Activated T-cell treated with anti-CD3 and anti-CD28 coated beads, Interleukin-2, amount 50 U/mL, for 48 hours (primary cell): ENCODE data around the gene SMYD3.

ENCODE experiments used
- DNase-seq, 2 experiments: peaks; one replicate each; pipeline ENCODE4 v3.0.0-alpha.2; 2020

The SMYD3 gene

GRCh38 chr1:245932302-245932972 lies 574.6 kb downstream of the SMYD3 start:
- no peak for DNase-seq

- no peak for DNase-seq
These were observed 575.6 kb downstream of the SMYD3 start for GRCh38 chr1:245931450-245931849.

GRCh38 chr1:245929224-245929623 lies 577.9 kb downstream of the SMYD3 start:
- DNase-seq, result no peak

GRCh38 chr1:245926888-245927287 lies 580.2 kb downstream of the SMYD3 start:
- no peak for DNase-seq

- no peak for DNase-seq
These were observed 583.9 kb downstream of the SMYD3 start for GRCh38 chr1:245923215-245923614.

GRCh38 chr1:245921417-245921816 lies 585.7 kb downstream of the SMYD3 start:
- no peak for DNase-seq

GRCh38 chr1:245917403-245917802 lies 589.7 kb downstream of the SMYD3 start:
- no peak for DNase-seq

GRCh38 chr1:245915841-245916240 lies 591.2 kb downstream of the SMYD3 start:
- DNase-seq, result no peak

- no peak for DNase-seq
These were observed 591.7 kb downstream of the SMYD3 start for GRCh38 chr1:245915406-245915805.

- no peak for DNase-seq
These were observed 598.5 kb downstream of the SMYD3 start for GRCh38 chr1:245908543-245908942.

- DNase-seq, result no peak
These were observed 600.9 kb downstream of the SMYD3 start for GRCh38 chr1:245906207-245906606.

- DNase-seq, result no peak
These were observed 603.2 kb downstream of the SMYD3 start for GRCh38 chr1:245903851-245904250.

GRCh38 chr1:245901565-245901964 lies 605.5 kb downstream of the SMYD3 start:
- no peak for DNase-seq

- DNase-seq, result no peak
These were observed 606.0 kb downstream of the SMYD3 start for GRCh38 chr1:245901037-245901436.

GRCh38 chr1:245898581-245898980 lies 608.5 kb downstream of the SMYD3 start:
- DNase-seq, result no peak

- DNase-seq, result no peak
These were observed 610.8 kb downstream of the SMYD3 start for GRCh38 chr1:245896258-245896657.

GRCh38 chr1:245895455-245895959 lies 611.6 kb downstream of the SMYD3 start:
- DNase-seq, result no peak

GRCh38 chr1:245894843-245895242 lies 612.2 kb downstream of the SMYD3 start:
- DNase-seq, result no peak

GRCh38 chr1:245893025-245893424 lies 614.1 kb downstream of the SMYD3 start:
- no peak for DNase-seq

GRCh38 chr1:245888809-245889208 lies 618.3 kb downstream of the SMYD3 start:
- no peak for DNase-seq

- no peak for DNase-seq
These were observed 619.2 kb downstream of the SMYD3 start for GRCh38 chr1:245887829-245888228.

- DNase-seq, result no peak
These were observed 625.2 kb downstream of the SMYD3 start for GRCh38 chr1:245881767-245882391.

- DNase-seq, result no peak
These were observed 626.2 kb downstream of the SMYD3 start for GRCh38 chr1:245880754-245881403.

- DNase-seq, result no peak
These were observed 628.0 kb downstream of the SMYD3 start for GRCh38 chr1:245879091-245879490.
